Activated T-cell treated with anti-CD3 and anti-CD28 coated beads, Interleukin-2, amount 50 U/mL, for 72 hours (primary cell): Measurements from ENCODE around the gene HPS1. TPM values are rescaled to one million over a fixed set of nuclear protein-coding genes. Genes with fewer than 3 reads are reported as not detected.

Source experiments
- ATAC-seq, 2 donors: fragments of 150-1000 bp; cut with Tn5 transposase; replicated peaks in 1 of 2; 2 replicates each; pipeline ENCODE4 v1.10.0; 2021; ENCODE audit warnings: moderate library complexity in 2 of 2, mild to moderate bottlenecking in 1 of 2
- DNase-seq, 2 donors: peaks; one replicate each; pipeline ENCODE4 v3.0.0; 2021 to 2022; ENCODE audit warnings: mixed read lengths in 1 of 2
- H3K27ac Mint-ChIP-seq: one replicate; pipeline ENCODE4 v1.8.0; 2022; ENCODE audit warnings: mild to moderate bottlenecking, moderate library complexity, mixed read lengths
- H3K27me3 Mint-ChIP-seq: one replicate; pipeline ENCODE4 v1.8.0; 2022; ENCODE audit warnings: low read depth, mixed read lengths
- H3K36me3 Mint-ChIP-seq, 2 donors: one replicate each; pipeline ENCODE4 v1.8.0; 2022; ENCODE audit warnings: mixed read lengths in 2 of 2, mild to moderate bottlenecking in 1 of 2; ENCODE audit not compliant: insufficient read depth in 2 of 2
- H3K4me1 Mint-ChIP-seq: one replicate; pipeline ENCODE4 v1.8.0; 2022; ENCODE audit warnings: low read depth, mixed read lengths
- H3K4me3 Mint-ChIP-seq, 2 donors: one replicate each; pipeline ENCODE4 v1.8.0; 2022; ENCODE audit warnings: mild to moderate bottlenecking in 2 of 2, mixed read lengths in 2 of 2, moderate library complexity in 2 of 2
- H3K9me3 Mint-ChIP-seq, 2 donors: one replicate each; pipeline ENCODE4 v1.8.0; 2022; ENCODE audit warnings: mixed read lengths in 2 of 2
- total RNA-seq, 2 donors: library from RNA; stranded (reverse); gene quantifications; one replicate each; pipeline ENCODE4 v1.2.3, GENCODE V29; 2022

The HPS1 gene
- total RNA-seq, 2 donors from 2014 or later = 58.5 to 62.1 TPM

GRCh38 chr10:98458809-98459784 is 12.4 kb upstream of the HPS1 start:
- DNase-seq (no peak), ATAC-seq (no peak)
- Mint-ChIP-seq H3K4me3 (no peak overlapping the region), H3K4me1 (no peaks in the 10 kb centered on the region), H3K27ac (no peak overlapping the region), H3K9me3 (no peaks in the 10 kb centered on the region), H3K36me3 (no peaks in the 10 kb centered on the region), H3K27me3 (peaks cover 9% of the 10 kb centered on the region)

GRCh38 chr10:98457721-98458120 is 11.0 kb upstream of the HPS1 start:
- Mint-ChIP-seq H3K27me3 (peaks cover 15% of the 10 kb centered on the region), H3K4me3 (no peak overlapping the region), H3K9me3 (no peaks in the 10 kb centered on the region), H3K4me1 (no peaks in the 10 kb centered on the region), H3K36me3 (no peaks in the 10 kb centered on the region), H3K27ac (no peak overlapping the region)
- ATAC-seq = no peak
- DNase-seq = no peak

GRCh38 chr10:98456686-98457482 is 10.1 kb upstream of the HPS1 start:
- Mint-ChIP-seq H3K27me3 (peaks cover 23% of the 10 kb centered on the region), H3K27ac (no peak overlapping the region), H3K36me3 (no peaks in the 10 kb centered on the region), H3K4me1 (no peaks in the 10 kb centered on the region), H3K9me3 (no peaks in the 10 kb centered on the region), H3K4me3 (no peak overlapping the region)
- DNase-seq (no peak), ATAC-seq (no peak)

- ATAC-seq (no peak), DNase-seq (no peak)
- Mint-ChIP-seq H3K36me3 (no peaks in the 10 kb centered on the region), H3K4me3 (no peak overlapping the region), H3K9me3 (no peaks in the 10 kb centered on the region), H3K27me3 (peaks cover 27% of the 10 kb centered on the region), H3K27ac (no peak overlapping the region), H3K4me1 (no peaks in the 10 kb centered on the region)
These were observed 9.4 kb upstream of the HPS1 start for GRCh38 chr10:98456043-98456570.

GRCh38 chr10:98453729-98454128 is 7.0 kb upstream of the HPS1 start:
- DNase-seq (no peak), ATAC-seq (no peak)
- Mint-ChIP-seq H3K36me3 (no peaks in the 10 kb centered on the region), H3K27ac (no peak overlapping the region), H3K9me3 (peaks cover 0 to 1% of the 10 kb centered on the region in 2 donors), H3K4me1 (no peaks in the 10 kb centered on the region), H3K4me3 (no peak overlapping the region), H3K27me3 (peaks cover 33% of the 10 kb centered on the region)

- peaks cover 24% of the 10 kb centered on the region for H3K27me3 Mint-ChIP-seq
These were observed 3.9 kb upstream of the HPS1 start for GRCh38 chr10:98450618-98451017.

GRCh38 chr10:98449287-98449686 is 2.6 kb upstream of the HPS1 start:
- ATAC-seq = no peak
- no peak overlapping the region for H3K4me3 Mint-ChIP-seq
- no peak for DNase-seq

More at GRCh38 chr10:98450618-98451017, 3.9 kb upstream of the HPS1 start:
- peaks cover 1 to 4% of the 10 kb centered on the region in 2 donors for H3K9me3 Mint-ChIP-seq
- no peak for DNase-seq
- no peak overlapping the region for H3K4me3 Mint-ChIP-seq
- H3K36me3 Mint-ChIP-seq = peaks cover 0 to 2% of the 10 kb centered on the region in 2 donors
- ATAC-seq = no peak
- peaks cover 11% of the 10 kb centered on the region for H3K4me1 Mint-ChIP-seq
- H3K27ac Mint-ChIP-seq = no peak overlapping the region

GRCh38 chr10:98446151-98446660 is 529 bp downstream of the HPS1 start:
- H3K9me3 Mint-ChIP-seq = peaks cover 1 to 4% of the 10 kb centered on the region in 2 donors
- peaks cover 36% of the 10 kb centered on the region for H3K4me1 Mint-ChIP-seq
- peak overlapping the region; percentile 95 to 97 for H3K4me3 Mint-ChIP-seq
- DNase-seq = peak; percentile 51 to 60
- peaks cover 6% of the 10 kb centered on the region for H3K27me3 Mint-ChIP-seq
- ATAC-seq = peak; percentile 54 to 60
- H3K36me3 Mint-ChIP-seq = peaks cover 12 to 13% of the 10 kb centered on the region in 2 donors
- H3K27ac Mint-ChIP-seq = peak overlapping the region; percentile 95

More at GRCh38 chr10:98449287-98449686, 2.6 kb upstream of the HPS1 start:
- Mint-ChIP-seq H3K27me3 (peaks cover 24% of the 10 kb centered on the region), H3K9me3 (peaks cover 1 to 4% of the 10 kb centered on the region in 2 donors), H3K27ac (no peak overlapping the region), H3K4me1 (peaks cover 23% of the 10 kb centered on the region), H3K36me3 (peaks cover 4 to 6% of the 10 kb centered on the region in 2 donors)

GRCh38 chr10:98445200-98445812 is 1.4 kb downstream of the HPS1 start:
- Mint-ChIP-seq H3K27ac (peak overlapping the region; percentile 95), H3K9me3 (peaks cover 1 to 4% of the 10 kb centered on the region in 2 donors), H3K4me3 (peak overlapping the region; percentile 95 to 97), H3K27me3 (no peaks in the 10 kb centered on the region), H3K4me1 (peaks cover 36% of the 10 kb centered on the region), H3K36me3 (peaks cover 13 to 14% of the 10 kb centered on the region in 2 donors)
- DNase-seq = no peak
- ATAC-seq = no peak

- H3K36me3 Mint-ChIP-seq = peaks cover 13 to 16% of the 10 kb centered on the region in 2 donors
- H3K27ac Mint-ChIP-seq = peak overlapping the region; percentile 44
- DNase-seq = no peak
- H3K4me3 Mint-ChIP-seq = peak overlapping the region; percentile 95 to 97
- peaks cover 36% of the 10 kb centered on the region for H3K4me1 Mint-ChIP-seq
- H3K9me3 Mint-ChIP-seq = peaks cover 1 to 4% of the 10 kb centered on the region in 2 donors
- H3K27me3 Mint-ChIP-seq = no peaks in the 10 kb centered on the region
- ATAC-seq = no peak
These were observed 2.3 kb downstream of the HPS1 start for GRCh38 chr10:98444314-98445006.

- H3K4me3 Mint-ChIP-seq = no peak overlapping the region
- DNase-seq (no peak), ATAC-seq (no peak)
- peaks cover 13% of the 10 kb centered on the region for H3K4me1 Mint-ChIP-seq
- no peak overlapping the region for H3K27ac Mint-ChIP-seq
- H3K36me3 Mint-ChIP-seq = peaks cover 10 to 31% of the 10 kb centered on the region in 2 donors
- H3K27me3 Mint-ChIP-seq = no peaks in the 10 kb centered on the region
- no peaks in the 10 kb centered on the region for H3K9me3 Mint-ChIP-seq
These were observed 8.0 kb downstream of the HPS1 start for GRCh38 chr10:98438715-98439114.

GRCh38 chr10:98436704-98437103 is 10.0 kb downstream of the HPS1 start:
- peaks cover 1 to 2% of the 10 kb centered on the region in 2 donors for H3K9me3 Mint-ChIP-seq
- DNase-seq (no peak), ATAC-seq (no peak)
- H3K4me1 Mint-ChIP-seq = no peaks in the 10 kb centered on the region
- peak overlapping the region; percentile 75 for H3K27ac Mint-ChIP-seq
- H3K4me3 Mint-ChIP-seq = no peak overlapping the region
- H3K36me3 Mint-ChIP-seq = peaks cover 10 to 33% of the 10 kb centered on the region in 2 donors
- no peaks in the 10 kb centered on the region for H3K27me3 Mint-ChIP-seq
